ENCODE measurements around the gene JAKMIP1.

GRCh38 chr4:6224735-6225134 lies 24.4 kb upstream of the JAKMIP1 start:
- TF ChIP-seq CTCF (IDR thresholded peaks at IDR 0.05): no peak
- TF ChIP-seq POLR2A (IDR thresholded peaks at IDR 0.05): no peak

Measured in esophagus squamous epithelium (tissue), 4 donors.